Measurements from ENCODE around the gene STAT6. TPM values are rescaled to one million over a fixed set of nuclear protein-coding genes. Genes with fewer than 3 reads are reported as not detected.
"Not testable (repeated sequence)": the region's sequence is repeated elsewhere in the genome, so short reads cannot be mapped to it uniquely, and the experiment has no call there.

The STAT6 gene
- total RNA-seq, 1 donor from 2014 or later: 8.5 TPM

DNA sequence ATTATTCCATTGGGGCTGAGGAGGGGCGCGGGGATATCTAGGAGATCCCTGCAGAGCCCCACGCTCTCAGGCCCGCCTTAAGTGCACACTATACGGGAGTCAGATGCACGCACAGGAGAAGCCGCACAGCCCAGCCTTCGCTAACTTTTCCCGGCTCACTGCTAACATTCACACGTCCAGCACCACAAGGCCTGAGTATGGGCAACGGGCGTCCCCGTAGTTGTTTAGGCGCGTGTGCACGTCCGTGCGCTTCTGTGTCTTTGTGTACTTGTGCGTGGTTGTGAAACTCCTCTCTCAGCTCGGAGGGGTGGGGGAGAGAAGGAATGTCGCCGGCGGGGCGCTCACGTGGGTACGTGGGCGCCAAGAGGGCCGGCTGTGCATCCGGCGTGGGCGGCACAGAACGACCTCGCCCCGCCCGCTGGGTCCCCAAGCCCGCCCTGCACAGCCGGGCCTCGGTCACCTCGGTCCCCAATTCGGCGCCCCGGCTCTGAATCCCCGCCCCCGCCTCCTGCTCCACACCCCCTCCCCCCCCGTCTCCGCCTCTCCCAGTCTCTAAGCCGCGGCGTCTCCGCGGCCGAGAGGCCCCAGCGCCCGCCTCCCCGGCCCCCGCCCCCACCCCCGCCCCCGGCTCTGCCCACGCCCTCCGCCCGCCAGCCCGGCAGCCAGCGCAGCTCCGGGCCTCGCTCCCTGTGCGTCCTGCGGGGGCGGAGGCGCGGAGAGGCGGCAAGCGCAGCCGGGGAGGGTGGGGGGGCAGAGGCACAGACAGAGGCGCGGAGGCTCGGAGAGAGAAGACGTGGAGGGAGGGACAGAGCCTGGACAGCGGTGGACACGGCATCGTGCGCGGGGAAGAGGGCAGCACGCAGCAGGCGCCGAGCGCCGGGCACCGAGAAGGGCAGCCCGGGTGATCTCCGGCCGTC lies 22.6 kb downstream of the STAT6 start, which contains the start of gene NAB2:
TSS of gene NAB2 (plus strand) at position 761 of the 917 bp plus-strand sequence. CDS start 158 bp downstream, outside the sequence.
- DNase-seq (ENCODE audit: low read depth in 2 of 2): peak; percentile 89 to 95

DNA sequence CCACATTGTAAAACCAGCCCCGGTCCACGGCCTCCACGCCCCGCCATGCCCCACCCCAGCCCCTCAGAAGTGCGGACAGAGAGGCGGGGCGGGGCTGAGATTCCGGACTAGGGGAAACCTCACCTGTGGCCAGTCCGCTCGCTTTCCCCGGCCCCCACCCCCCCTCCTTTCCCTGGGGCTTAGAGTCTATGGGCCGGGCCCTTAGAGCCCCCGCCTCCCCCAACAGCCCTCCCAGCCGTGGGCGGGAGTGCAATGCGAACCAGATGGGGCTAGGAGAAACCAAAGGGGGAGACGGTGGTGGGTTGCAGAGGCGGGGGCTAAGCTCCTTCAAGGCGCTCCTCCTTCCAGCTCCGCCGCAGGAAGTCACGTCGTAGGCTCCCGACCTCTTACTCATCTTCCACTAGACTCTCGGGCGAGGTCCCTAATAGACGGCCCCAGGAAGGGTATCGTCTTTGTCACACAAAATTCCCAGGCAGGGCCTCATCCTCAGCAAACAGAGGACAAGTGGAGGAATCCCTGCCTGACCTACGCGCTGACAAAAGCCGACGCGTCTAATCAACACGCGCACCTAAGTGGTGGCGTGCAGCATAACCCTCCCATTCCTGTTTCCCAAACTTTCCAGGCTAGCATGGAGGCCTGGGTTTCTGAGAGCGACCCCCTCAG lies 23.3 kb downstream of the STAT6 start:
- peak in 1 of 2 donors; percentile 88 for DNase-seq (ENCODE audit: low read depth in 2 of 2)

DNA sequence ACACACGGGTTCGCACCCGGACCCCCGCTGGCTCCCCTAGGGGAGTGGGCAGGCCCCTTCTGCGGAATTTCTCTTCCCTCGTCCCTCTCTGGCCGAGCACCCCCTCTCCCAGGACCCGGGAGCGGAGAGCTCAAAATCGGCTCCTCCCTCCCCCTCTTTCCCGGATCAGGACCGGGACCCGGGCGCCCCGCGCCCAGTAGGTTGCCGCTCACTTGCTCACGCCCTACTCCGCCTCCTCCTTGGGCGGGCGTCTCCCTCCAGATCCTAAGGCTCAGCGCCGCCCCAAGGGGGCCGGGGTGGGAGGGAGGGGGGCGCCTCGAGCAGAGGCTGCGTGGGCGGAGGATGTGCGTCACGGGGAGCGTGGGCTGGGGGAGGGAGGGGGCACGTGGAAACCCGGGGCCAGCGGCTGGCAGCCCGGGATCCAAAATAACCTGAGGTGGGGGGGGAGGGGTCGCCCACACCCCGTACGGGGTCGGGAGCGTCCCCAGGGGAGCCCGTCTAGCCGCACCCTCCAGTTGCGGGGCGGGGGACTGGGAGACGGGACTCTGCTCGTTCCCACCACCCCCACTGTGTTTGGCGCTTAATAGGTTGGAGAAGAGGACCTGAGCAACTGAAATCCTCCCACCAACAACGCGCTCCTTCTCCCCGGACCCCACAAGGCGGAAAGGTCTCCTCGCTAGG lies 24.0 kb downstream of the STAT6 start:
- peak in 1 of 2 donors; percentile 82 for DNase-seq (ENCODE audit: low read depth in 2 of 2)

DNA sequence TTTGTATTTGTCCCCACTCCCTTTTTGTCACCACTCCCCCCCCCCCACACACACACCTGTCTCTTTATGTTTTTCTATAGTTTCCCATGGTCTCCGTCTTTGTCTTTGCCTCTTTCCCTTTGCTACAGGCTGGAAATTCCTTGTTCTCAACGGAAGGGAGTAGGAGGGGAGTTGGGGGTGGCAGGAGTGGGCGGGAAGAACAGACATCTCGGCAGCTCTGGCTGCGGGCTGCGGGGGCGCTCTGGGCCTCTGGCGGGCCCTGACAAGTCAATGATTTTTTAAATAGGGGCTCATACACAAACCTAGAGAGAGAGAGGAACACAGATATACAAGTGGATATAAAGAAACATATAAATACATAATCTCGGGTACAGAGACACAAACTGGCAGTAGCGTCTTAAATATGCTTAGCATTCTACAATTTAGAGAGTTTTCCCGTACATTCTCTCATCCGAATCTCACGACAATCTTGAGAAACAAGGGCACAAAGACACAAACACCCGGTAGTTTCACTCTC lies 24.6 kb downstream of the STAT6 start:
- peak in 1 of 2 donors; percentile 80 for DNase-seq (ENCODE audit: low read depth in 2 of 2)

DNA sequence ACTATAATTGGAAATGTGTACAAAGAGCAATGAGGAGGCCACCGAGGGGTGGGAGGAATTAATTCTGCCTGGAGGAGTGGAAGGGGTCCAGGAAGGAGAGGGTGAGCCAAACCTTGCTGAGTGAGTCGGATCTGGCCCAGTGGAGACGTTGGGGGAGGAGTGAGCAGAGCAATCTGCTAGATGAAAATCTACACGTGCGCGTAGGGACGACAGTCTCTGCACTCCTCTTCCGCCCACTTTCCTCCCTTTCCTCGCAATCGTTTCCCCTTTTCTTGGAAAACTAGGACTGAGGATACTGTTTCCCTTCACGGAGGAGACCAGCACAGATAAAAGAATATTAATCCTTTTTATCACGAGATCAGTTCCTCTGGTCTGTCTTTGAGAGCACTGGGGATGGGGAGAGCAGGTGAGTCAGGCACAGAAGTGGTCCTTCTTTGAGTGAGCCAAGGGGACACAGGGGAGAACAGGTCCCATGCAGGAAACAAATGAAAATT lies 25.1 kb downstream of the STAT6 start:
- DNase-seq (ENCODE audit: low read depth in 2 of 2): no peak

DNA sequence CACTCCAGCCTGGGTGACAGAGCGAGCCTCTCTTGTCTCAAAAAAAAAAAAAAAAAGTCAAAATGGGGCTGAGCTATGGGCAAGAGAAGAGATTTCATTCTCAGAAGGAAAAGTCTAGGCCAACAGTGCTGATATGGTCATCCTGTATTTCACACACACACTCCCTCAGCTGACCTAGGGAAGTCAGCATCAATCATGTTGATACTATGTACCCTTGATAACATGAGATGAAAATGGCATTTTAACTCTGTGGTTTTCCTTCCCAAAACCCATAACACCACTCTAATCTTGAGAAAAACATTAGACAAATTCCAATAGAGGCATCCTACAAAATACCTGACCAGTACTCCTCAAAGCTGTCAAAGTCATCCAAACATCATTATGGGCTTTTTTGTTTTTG lies 30.3 kb downstream of the STAT6 start:
- no peak for DNase-seq (ENCODE audit: low read depth in 2 of 2)

DNA sequence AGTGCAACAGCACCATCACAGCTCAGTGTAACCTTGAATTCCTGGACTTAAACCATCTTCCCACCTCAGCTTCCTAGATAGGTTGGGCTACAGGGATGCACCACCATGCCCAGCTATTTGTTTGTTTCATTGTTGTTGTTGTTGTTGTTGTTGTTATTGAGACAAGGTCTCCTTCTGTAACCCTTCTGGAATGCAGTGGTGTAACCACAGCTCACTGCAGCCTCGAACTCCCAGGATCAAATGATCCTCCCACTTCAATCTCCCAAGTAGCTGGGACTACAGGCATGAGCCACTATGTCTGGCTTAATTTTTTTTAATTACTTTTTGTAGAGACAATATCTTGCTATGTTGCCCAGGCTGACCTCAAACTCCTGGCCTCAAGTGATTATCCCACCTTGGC lies 31.3 kb downstream of the STAT6 start:
- no peak for DNase-seq (ENCODE audit: low read depth in 2 of 2)

DNA sequence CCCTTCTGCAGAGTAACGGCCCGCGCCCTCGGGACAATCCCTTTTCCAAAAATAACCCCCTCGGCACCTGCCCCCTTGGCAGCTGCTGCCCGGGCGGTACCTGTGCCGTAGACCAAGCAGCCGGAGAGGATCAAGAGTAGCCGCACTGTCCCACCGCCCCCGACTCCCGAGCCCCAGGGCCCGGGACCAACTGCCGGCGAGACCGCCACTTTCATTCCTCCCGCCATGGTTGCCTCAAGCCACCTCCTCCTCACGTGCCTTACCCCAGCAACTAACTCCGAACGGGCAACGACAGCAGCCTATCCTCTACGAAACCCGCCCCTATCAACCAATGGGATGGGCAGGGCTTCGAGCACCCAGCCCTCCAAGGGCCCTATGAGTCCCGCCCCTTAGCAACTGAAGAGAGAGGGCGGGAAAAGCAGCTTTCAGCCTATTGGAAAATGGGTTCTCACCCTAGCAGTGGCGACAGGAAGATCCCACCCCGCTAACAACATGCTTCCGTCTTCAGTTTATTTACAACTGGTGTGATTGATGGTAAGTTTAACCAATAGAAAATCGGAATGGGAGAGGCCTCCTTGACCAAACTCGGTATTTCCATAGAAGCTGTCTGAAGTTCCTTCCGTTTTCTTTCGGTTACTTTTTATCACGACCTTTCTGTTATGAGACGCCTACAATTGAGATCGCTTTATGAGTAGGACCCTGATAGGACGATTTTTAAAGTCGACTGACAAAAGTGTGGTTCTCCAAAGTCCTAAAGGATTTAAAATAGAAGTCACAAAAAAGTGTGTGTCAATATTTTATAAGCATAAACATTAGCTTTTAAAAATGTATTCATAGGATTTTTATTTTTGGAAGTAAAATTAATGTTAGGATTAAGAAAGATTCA lies 32.4 kb downstream of the STAT6 start, which contains the start of gene NEMP1:
TSS of gene NEMP1 (minus strand) at position 273 of the 886 bp plus-strand sequence. CDS start at position 227, 46 bp downstream.
- DNase-seq (ENCODE audit: low read depth in 2 of 2): peak; percentile 100

DNA sequence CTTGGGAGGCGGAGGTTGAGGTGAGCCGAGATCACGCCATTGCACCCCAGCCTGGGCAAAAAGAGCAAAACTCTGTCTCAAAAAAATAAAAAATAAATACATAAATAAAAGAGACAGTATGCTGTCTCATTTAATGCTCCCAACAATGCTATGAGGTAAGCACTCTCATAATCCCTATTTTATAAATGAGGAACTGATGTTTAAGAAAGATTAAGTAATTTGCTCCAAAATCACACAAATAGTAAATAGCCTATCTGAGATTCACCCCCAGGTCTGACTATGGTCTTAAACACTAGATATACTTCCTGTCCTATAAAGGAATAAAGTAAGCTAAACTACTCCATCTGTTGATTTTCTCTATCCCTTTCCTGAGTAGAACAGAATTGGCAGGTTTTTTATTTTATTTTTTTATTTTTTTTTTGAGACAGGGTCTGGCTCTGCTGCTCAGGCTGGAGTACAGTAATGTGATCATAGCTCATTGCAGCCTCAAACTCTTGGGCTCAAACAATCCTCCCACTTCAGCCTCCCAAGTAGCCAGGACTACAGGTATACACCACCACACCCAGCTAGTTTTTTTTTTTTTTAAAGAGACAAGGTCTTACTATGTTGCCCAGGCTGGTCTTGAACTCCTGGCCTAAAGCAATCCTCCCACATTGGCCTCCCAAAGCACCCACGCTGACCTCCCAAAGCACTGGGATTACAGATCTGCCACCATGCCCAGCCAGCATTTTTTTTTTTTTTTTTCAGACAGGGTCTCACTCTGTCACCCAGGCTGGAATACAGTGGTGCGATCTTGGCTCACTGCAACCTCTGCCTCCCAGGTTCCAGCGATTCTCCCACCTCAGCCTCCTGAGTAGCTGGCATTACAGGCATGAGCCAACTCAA lies 37.4 kb downstream of the STAT6 start:
- DNase-seq (ENCODE audit: low read depth in 2 of 2): not testable (repeated sequence)

DNA sequence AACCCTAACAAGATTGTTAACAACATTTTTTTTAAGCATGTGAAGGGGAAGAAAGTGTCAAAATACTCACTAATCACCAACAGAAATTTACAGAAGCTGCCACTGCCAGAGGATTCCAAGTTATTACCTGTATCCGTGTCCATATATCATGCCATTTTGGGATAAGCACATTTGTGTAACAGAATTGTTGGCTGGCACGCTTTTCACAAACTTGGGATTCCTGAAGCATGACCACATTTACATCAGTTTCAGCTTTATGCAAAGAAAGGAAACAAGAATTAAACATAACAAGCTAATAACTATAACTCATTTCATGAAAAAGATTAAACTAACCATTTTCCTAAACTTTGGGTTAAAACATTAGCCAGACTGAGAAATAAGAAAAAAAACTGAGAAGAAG lies 38.5 kb downstream of the STAT6 start:
- no peak for DNase-seq (ENCODE audit: low read depth in 2 of 2)

DNA sequence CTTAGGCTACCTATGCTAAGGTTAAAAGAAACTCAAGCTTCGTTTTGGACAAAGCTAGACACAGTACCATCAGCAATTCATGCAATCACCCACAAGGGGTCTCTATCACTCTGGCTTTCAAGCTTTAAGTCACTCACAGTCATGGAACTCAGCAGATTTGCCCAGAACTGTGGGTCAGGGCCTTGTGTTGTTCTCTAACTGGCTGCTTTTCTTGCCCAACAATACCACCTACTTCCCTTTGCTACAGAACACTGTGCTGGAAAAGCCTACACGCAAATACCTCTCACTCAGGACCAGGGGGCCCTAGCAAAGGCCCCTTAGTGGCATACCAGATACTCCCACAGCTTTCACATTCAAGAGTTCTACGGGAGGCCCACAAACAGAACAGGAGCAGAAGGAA lies 41.6 kb downstream of the STAT6 start:
- DNase-seq (ENCODE audit: low read depth in 2 of 2): peak; percentile 80 to 85

DNA sequence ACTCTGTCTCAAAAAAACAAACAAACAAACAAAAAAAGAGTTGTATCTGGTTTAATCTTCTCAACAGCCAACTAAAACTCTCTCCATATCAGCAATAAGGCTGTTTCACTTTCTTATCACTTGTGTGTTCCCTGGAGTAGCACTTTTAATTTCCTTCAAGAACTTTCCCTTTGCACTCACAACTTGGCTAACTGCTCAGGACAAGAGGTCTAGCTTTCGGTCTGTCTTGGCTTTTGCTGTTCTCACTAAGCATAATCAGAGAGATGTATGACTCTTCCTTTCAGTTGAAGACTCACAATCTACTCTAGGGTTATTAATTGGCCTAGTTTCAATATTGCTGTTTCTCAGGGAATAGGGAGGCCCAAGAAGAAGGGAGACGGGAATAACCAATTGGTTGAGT lies 44.9 kb downstream of the STAT6 start:
- DNase-seq (ENCODE audit: low read depth in 2 of 2): no peak

DNA sequence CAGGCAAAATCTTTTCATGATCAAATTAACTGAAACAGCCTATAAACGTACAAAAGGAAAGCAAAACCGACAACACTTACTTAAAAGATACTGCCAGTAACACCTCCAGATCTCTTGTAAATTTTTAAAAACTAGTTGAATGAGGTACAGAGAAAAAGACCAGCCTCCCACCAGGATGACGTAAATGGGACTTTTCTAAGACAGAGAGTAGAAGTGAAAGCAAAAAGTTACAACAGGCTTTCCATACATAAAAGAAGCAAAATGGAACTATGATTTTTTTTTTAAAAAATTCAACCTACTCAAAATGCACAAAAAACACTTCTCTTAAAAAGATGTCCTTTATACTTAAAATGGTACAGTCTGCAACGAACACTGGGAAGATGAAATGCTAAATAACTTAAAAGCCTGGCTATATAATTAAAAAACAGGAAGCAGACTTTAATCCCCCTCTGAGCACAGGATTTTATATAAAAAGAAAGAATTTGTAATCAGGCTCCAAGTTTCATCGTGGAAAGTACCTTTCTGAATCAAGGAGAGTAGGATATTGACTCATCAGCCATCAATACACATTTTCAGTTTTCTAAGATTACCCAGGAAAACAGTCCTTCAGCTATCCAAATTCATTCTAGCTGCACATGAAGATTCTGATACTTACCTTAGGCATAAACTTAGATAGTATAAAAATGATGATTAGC lies 47.0 kb downstream of the STAT6 start:
- DNase-seq (ENCODE audit: low read depth in 2 of 2): peak in 1 of 2 donors; percentile 30

DNA sequence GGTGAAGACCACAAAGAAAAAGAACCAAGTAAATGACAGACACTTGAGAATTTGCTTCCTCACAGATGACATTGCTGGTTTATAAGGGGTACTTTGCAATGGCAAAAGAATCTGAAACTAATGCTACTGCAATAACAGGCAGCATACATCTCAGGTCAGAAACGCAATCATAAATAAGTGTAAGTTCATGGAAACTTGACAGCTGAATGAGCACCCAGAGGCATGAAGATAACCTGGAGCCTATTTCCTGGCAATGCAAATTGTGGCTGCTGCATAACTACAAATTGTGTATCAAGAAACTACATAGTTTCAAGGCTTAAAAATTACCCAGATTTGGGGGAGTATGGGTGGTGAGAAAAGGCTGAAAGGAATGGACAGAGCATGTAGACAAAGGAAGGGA lies 52.7 kb downstream of the STAT6 start:
- no peak for DNase-seq (ENCODE audit: low read depth in 2 of 2)

DNA sequence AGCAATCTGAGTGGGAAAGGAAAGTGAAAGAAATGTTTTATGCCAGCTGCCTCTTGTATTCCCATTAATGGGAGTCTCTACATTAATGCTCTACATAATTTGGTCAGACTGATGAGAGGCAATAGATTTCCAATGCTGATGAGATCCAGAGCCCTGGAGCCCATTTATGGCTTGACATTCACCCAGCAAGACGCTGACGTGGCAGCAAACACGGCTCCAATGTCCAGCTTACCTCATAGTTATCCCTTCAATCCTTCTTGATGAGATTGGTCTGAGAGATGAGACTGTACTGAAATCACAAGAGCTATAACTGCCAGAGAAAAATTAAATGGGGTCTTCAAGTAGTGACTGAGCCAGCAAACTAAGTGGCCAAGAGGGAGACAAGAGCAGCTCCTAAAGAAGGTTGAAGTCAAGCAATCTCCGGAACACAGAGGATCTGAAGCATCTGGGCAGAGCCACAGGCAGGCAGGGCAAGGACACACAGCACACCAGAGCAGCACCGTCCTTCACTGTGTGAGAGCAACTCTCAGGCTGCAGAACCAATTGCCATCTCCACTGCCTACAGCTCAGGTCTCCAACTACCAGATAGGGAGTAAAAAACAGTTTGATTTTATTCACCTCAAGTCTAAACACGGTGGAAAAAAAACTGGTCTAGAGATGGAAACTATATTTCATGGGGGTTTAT lies 54.0 kb downstream of the STAT6 start:
- no peak for DNase-seq (ENCODE audit: low read depth in 2 of 2)

DNA sequence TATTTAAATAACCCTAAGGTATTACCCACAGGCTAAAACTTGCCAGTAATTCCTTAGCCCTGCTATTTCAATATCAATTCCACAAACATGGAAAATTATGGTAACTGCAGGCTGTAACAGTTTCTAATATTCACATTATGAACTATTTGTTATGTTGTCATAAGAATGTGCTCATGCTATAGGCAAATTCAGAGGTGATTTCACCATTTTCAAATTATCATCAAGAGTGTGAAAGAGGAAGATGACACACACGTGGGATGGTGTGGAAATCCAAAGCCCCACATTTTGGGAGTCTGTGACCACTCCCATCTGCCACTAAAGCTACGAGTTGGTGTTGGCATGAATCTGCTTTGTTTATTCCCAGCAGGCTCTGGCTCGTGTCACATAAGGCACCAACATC lies 55.3 kb downstream of the STAT6 start:
- DNase-seq (ENCODE audit: low read depth in 2 of 2): no peak

DNA sequence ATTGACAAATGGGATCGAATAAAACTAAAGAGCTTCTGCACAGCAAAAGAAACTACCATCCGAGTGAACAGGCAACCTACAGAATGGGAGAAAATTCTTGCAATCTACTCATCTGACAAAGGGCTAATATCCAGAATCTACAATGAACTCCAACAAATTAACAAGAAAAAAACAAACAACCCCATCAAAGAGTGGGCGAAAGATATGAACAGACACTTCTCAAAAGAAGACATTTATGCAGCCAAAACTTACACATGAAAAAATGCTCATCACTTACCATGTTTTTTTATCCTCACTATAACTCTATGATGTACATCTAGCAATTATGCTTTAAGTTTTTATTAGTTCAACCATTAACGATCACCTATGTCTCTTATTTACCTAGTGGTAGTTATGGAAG lies 57.3 kb downstream of the STAT6 start:
- not testable (repeated sequence) for DNase-seq (ENCODE audit: low read depth in 2 of 2)

DNA sequence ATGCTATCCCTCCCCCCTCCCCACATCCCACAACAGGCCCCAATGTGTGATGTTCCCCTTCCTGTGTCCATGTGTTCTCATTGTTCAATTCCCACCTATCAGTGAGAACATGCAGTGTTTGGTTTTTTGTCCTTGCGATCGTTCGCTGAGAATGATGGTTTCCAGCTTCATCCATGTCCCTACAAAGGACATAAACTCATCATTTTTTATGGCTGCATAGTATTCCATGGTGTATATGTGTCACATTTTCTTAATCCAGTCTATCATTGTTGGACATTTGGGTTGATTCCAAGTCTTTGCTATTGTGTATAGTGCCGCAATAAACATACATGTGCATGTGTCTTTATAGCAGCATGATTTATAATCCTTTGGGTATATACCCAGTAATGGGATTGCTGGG lies 58.0 kb downstream of the STAT6 start:
- not testable (repeated sequence) for DNase-seq (ENCODE audit: low read depth in 2 of 2)

All from dermis microvascular lymphatic vessel endothelial cell (primary cell).